ENCODE measurements around the gene GRM8.

- TF ChIP-seq POLR2A (IDR thresholded peaks at IDR 0.05; ENCODE audit: low read depth, low read length) (no peak), POLR2AphosphoS5 (IDR thresholded peaks at IDR 0.05; ENCODE audit: low read depth, low read length) (no peak), TAF1 (IDR thresholded peaks at IDR 0.05; ENCODE audit: borderline replicate concordance, low read depth, low read length) (no peak)
These were observed 97.8 kb downstream of the GRM8 start for GRCh38 chr7:127154958-127155357.

Data from GM12892 (cell line).